Posterior vena cava (tissue), 2 donors: ENCODE measurements around the gene FZD7. TPM values are rescaled to one million over a fixed set of nuclear protein-coding genes. Genes with fewer than 3 reads are reported as not detected.
A peak's percentile ranks its signal among the peaks of the same experiment; 100 is the strongest.

ENCODE experiments used
- DNase-seq: peaks from one replicate; pipeline ENCODE4 v3.0.0-alpha.2; 2020; ENCODE audit warnings: low spot score
- intact Hi-C, 2 donors: fragments of 100-400 bp; cut with DNase I; formaldehyde crosslinking; loops; one replicate each; pipeline versions ENCODE4 v1.14.1 to v1.14.2; 2022 to 2023
- long read RNA-seq, 2 donors: library from polyadenylated mRNA; unstranded; transcript quantifications; one replicate each; pipeline ENCODE4 v2.0.0, GENCODE V29; 2020 to 2021
- total RNA-seq, 2 donors: library from RNA; stranded (reverse); fragmentation: NEBNext Ultra II Directional; extraction: Animal tissue kit (Norgen Biotek cat#: 25700); gene quantifications; one replicate each; pipeline ENCODE4 v1.2.1, GENCODE V29; 2021
- donor health status: DM: yes; HTN: yes; CAD: no.
- donor health status: DM: yes; HTN: yes; CAD: no.

FZD7 gene
- 10 to 100 TPM; 20.9 to 32.0 TPM for total RNA-seq
- long read RNA-seq, donor 1, transcript FZD7-201 (1 exons, 3,859 nt): major isoform, 22 of 23 reads
- long read RNA-seq, donor 1, partial matches to known transcripts: 0 of 23 reads
- long read RNA-seq, donor 1, other reads (novel, unspliced or antisense): 1 of 23 reads
- long read RNA-seq, donor 2, transcript FZD7-201 (1 exons, 3,859 nt): major isoform, 21 of 21 reads
- long read RNA-seq, donor 2, partial matches to known transcripts: 0 of 21 reads
- long read RNA-seq, donor 2, other reads (novel, unspliced or antisense): 0 of 21 reads

DNA sequence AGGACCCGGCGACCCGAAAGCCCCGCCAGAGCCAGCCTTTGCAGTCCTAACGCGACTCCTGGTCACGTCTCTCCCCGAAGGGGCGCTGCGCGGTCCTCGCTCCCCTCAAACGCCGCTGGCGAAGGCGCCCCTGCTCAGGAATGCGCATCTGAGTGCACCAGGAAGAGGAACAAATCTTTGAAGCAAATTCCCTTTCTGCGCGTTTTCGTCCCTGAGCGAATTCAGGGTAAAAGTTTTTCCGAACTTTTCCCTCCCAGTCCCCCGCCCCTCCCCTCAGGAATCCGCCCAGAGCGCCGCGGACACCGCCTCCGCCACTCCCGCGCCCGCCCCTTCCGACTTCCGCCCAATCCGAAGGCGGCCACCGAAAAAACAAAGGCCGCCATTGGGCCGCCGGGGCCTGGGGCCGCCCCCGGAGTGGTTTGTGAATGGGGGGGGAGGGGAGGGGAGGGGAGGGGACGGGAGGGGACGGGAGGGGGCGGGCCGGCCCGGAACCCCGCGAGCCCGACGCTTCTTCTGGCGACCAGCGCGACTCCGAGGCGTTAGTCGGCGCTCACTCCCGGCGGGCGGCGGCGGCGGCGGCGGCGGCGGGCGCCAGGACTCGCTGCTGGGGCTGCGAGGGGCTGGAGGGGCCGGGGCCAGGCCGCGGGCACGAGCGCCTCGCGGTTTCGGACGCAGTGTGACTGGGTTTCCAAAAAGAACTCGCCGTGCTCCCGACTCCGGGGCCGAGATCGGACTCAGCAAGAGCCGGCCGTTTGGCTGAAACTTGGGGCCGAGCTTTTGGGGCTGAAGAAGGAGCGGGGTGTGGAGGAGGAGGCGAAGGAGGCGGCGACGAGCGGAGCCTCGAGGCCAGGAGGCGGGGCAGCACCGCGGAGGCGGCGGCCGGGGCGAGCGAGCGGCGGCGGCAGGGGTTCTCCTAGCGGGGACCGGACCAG, at the start of gene FZD7:
FZD7 (plus strand) TSS at position 539 of the 932 bp plus-strand sequence. CDS start 793 bp downstream, outside the sequence.
- DNase-seq: peak; percentile 97
- intact Hi-C loops: no loop called here

DNA sequence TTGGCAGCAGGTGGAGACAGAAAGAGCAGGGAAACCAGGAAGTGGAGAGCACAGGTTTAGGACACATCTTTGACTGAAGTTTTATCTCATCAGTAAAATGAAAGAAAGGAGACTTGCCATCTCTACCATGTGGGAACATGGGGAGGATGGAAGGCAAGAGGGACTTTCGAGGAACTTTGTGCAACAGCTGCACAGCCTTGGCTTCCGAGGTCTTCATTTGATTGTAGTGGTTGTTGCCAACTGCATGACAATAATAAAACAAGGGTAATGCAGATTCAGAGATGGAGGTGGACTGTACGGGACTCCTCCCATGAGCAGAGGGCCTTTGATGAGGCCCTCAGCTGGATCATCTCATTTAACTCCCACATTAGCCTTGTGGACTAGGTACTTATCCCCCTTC, 49.3 kb upstream of the FZD7 start:
- intact Hi-C loops: loop anchor here in 1 of 2 donors (10.0 kb wide), 1 partner anchor 850 kb away; no protein-coding TSS in a partner anchor
- no peak for DNase-seq

DNA sequence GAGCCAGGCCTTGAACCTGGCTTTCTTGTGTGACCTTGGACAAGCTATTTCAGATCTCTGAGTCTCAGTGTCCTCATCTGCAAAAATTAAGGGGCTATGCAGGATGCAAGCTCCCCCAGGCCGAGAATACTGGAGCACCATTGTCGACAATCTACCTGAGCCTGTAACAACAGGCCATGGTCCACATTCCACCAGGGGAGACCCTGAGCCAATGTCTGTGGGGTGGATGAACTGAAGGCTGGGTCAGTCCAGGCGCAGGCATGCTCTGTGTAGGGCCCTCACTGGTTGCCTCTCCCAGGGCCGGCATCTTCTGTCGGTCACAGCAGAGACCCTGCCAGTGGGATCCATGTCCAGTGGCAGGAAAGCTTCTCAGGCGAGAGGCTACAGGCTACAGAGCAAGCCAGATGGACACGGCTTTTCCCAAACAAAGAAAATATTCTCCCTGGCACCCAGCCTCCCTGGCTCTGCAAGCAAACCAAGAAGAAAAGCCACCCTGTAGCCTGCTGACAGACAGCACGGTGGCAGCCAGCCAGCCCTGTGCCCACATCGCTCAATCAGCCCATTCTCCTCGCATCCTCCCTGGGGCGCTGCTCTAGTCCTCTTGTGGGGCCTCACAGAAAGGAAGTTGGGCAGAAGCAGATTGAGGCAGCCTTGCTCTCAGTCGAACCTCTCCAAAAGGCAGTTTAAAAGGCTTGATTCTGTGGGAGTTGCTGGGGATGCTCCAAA, 48.7 kb upstream of the FZD7 start:
- no peak for DNase-seq
- intact Hi-C loops: loop anchor here in 1 of 2 donors (10.0 kb wide), 1 partner anchor 850 kb away; no protein-coding TSS in a partner anchor

DNA sequence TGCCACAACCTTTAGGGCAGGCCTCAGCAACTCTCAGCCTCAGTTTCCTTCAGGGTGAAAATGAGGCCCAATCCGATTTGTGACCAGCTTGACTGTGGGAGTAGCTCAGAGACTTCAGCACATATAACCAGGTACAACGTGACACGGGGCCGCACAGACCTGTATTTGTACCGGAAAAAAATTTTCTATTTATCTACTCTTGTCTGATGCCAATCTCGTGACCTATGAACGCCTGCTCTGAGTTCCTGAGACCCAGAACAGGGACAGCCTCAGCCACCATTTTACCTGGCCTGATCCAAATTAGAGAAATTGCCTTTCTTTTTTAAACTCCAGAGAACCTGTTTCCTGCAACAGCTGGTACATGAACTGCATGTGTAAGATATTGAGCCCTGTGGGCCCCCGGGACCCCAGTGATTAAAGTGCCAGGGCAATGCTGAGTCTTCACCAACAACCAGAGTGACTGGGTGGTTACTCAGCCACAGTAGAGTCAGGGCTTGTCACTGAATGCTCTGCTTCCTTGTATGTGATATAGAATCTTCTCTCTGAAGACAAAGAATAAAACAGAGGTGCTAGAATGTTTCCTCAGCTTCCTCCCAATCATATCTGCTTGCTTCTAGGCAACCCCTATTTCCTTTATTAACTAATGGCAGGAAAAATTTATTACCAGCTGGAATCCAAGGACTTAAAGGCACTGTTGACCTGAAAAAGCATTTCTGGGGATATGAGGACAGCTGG, 47.8 kb upstream of the FZD7 start:
- no peak for DNase-seq
- intact Hi-C loops: loop anchor here in 1 of 2 donors (10.0 kb wide), 1 partner anchor 851 kb away; no protein-coding TSS in a partner anchor

DNA sequence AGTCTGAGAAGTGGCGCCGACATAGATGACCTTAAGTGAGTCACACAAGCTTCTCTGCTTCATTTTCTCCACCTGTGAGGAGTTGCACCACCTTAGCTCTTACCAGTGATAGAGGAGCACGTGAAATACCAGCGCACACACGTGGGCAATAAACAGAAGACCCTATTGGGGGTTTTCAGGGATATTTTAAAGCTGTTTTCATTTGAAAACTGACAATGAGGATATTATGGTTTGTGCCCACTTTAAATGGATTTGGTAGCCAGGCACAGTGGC, 47.3 kb upstream of the FZD7 start:
- intact Hi-C loops: loop anchor here in 1 of 2 donors (10.0 kb wide), 1 partner anchor 852 kb away; no protein-coding TSS in a partner anchor

DNA sequence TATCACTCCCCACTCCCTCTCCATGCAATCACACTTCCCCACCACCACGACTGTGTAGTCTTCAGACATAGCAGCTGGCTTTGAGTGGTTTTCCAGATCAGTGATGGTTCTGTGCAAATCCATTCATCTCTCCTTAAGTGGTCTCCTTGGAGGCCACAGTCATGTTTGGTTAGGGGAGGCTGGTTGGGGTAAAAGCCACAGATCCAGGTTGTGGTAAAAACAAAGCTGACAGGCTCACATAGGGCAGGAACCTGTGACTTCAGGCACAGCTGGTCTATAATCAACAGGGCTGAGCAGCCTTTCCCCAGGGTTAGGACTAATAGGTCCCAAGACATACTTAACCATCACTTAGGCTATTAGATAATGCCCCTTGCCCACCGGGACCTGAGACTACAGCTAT, 46.2 kb upstream of the FZD7 start:
- no peak for DNase-seq
- intact Hi-C loops: loop anchor here in 1 of 2 donors (10.0 kb wide), 1 partner anchor 853 kb away; no protein-coding TSS in a partner anchor

More for the DNA sequence above, 47.3 kb upstream of the FZD7 start:
- DNase-seq: no peak

DNA sequence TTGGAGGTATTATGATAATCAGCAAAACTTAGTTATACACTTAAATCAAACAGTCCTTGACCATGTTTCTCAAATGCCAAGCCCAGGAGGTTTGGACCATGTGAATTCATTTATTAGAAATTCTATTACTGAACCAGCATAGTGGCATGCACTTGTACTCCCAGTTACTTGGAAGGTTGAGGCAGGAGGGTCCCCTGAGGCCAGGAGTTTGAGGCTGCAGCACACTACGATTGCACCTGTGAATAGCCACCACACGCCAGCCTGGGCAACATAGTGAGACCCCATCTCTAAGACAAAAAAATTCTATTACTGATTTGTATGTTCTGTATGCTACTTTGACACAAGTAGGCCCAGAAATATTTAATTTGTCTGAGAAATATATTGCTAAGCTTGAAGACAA, 43.6 kb upstream of the FZD7 start:
- no peak for DNase-seq
- intact Hi-C loops: no loop called here

- no peak for DNase-seq
- intact Hi-C loops: no loop called here
Measured at GRCh38 chr2:201992960-201993359, 40.7 kb upstream of the FZD7 start.

DNA sequence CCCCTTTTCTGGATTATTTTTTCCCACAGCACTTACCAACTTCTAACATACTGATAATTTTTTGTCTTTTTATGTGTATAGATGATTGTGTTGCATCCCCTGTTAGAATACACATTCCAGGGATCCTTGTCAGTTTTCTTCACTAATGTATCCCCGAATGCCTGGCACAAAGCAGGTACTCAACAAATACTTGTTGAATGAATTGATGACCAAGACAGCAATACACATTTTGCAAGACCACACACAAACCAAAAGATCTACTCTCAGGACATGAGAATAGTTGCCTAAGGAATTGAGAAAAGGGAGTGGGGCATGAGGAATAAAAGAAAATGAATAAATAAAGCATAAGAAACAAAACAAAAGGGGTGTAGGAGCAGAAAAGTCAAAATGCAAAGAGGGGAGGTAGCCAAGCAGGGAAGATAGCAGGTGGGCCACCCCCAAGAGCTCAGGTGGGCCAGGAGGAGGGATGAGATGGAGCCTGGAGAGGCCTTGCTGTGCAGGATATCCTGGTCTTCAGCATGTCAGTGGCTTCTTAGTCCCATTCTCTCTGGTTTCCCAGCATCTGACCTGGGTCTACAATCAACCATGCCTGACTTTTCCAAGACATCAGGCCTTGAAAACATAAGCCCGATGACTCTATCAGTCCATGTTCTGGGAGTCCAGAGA, 38.5 kb upstream of the FZD7 start:
- DNase-seq: no peak
- intact Hi-C loops: no loop called here

GRCh38 chr2:201996006-201996405, 37.6 kb upstream of the FZD7 start:
- DNase-seq: no peak
- intact Hi-C loops: no loop called here

DNA sequence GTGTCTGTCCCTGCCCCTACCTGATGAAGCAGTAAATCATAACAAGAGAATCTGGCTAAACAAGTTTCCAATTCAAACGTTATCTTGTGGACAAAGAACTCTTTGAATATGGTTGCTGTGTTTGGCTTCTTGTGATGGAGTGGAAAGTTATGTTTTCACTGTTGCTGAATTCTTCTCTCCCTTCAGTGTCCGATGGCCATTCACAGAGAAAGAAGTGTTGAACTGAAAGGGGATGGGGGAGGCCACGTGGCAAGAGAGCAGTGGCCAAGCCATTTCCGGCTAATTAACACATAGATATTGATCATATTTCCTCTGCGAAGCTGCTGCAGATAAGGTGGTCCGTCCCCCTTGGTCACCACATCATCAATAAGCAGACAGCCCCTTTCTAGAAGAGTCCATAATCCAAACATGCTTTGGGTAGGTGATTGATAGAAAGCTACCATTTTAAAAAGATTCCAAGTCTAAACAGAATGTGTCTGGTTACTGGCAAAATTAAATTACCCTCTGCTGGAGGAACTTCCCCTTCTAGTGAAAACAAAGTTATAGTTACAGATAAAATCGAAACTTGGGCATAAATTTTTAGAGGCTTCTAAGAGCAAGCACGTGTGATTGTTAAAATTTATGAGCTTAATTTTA, 36.9 kb upstream of the FZD7 start:
- DNase-seq: no peak

GRCh38 chr2:201999279-201999678, 34.4 kb upstream of the FZD7 start:
- no peak for DNase-seq
- intact Hi-C loops: no loop called here

More for the DNA sequence above, 36.9 kb upstream of the FZD7 start:
- intact Hi-C loops: no loop called here

GRCh38 chr2:202001826-202002225, 31.8 kb upstream of the FZD7 start:
- intact Hi-C loops: no loop called here
- no peak for DNase-seq

DNA sequence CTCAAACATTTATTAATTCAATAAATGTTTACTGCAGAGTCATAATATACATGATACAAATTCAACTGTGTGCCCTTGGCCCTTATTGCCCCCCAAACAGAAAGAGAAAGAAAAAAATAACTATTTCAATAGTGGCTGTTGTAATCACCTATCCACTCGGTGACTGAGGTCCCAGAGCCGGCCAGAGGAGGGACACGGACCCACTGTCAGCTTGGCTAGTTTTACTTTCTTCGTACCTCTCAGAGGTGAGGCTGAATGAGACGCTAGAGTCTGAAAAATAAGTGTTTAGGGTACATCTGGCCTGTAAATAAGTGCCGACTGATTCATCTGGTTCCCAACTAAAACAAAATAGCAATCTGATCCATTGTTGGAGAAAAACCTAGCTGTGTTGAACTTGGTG, 31.3 kb upstream of the FZD7 start:
- no peak for DNase-seq
- intact Hi-C loops: no loop called here

GRCh38 chr2:202005272-202005887, 28.3 kb upstream of the FZD7 start:
- intact Hi-C loops: no loop called here
- DNase-seq: no peak

- intact Hi-C loops: no loop called here
- DNase-seq: no peak
Measured at GRCh38 chr2:202006301-202006700, 27.4 kb upstream of the FZD7 start.
